Smooth muscle cell (in vitro differentiated cells): Measurements from ENCODE around the gene SANBR. TPM values are rescaled to one million over a fixed set of nuclear protein-coding genes. Genes with fewer than 3 reads are reported as not detected.

Experiments used
- DNase-seq: peaks from one replicate; lab custom pipeline; 2025; ENCODE audit not compliant: unreplicated experiment; lab: John Stamatoyannopoulos, UW
- H2AFZ ChIP-seq: fragments of 200-600 bp; sonication (generic); 2 replicates; pipeline ENCODE4 v1.6.0; 2016; ENCODE audit warnings: antibody characterized with exemption, low read depth, mild to moderate bottlenecking
- H3F3A ChIP-seq: fragments of 200-600 bp; sonication (generic); 2 replicates; pipeline ENCODE4 v1.6.0; 2017; ENCODE audit warnings: antibody characterized with exemption, low read depth
- H3K27ac ChIP-seq: fragments of 200-600 bp; sonication (generic); 2 replicates; pipeline ENCODE4 v1.5.1; 2016; ENCODE audit warnings: low read depth, mild to moderate bottlenecking
- H3K27me3 ChIP-seq: fragments of 200-600 bp; sonication (generic); 2 replicates; pipeline ENCODE4 v1.6.1; 2016; ENCODE audit warnings: low read depth, mild to moderate bottlenecking
- H3K36me3 ChIP-seq: fragments of 200-600 bp; sonication (generic); 2 replicates; pipeline ENCODE4 v1.5.1; 2016; ENCODE audit warnings: low read depth
- H3K4me1 ChIP-seq: fragments of 200-600 bp; sonication (generic); 2 replicates; pipeline ENCODE4 v1.5.1; 2016; ENCODE audit warnings: low read depth
- H3K4me2 ChIP-seq: fragments of 200-600 bp; sonication (generic); 2 replicates; pipeline ENCODE4 v1.6.0; 2016; ENCODE audit warnings: mild to moderate bottlenecking
- H3K4me3 ChIP-seq: fragments of 200-600 bp; sonication (generic); 2 replicates; pipeline ENCODE4 v1.5.1; 2016; ENCODE audit warnings: mild to moderate bottlenecking
- H3K79me2 ChIP-seq: fragments of 200-600 bp; sonication (generic); 2 replicates; pipeline ENCODE4 v1.6.0; 2016; ENCODE audit warnings: low read depth, mild to moderate bottlenecking
- H3K9ac ChIP-seq: fragments of 200-600 bp; sonication (generic); 2 replicates; pipeline ENCODE4 v1.6.0; 2016; ENCODE audit warnings: low read depth
- H3K9me3 ChIP-seq: fragments of 200-600 bp; sonication (generic); replicated peaks from 2 replicates; pipeline ENCODE4 v1.5.1; 2016; ENCODE audit warnings: low read depth
- H4K20me1 ChIP-seq: fragments of 200-600 bp; sonication (generic); 2 replicates; pipeline ENCODE4 v1.6.0; 2016; ENCODE audit warnings: low read depth
- WGBS: methylation state at CpG from one replicate; pipeline ENCODE4 v1.1.7; 2016; ENCODE audit warnings: low lambda C conversion rate; 5-methylcytosine and 5-hydroxymethylcytosine counted together
- polyA plus RNA-seq: library from polyadenylated mRNA; unstranded; fragments of >200 nt; fragmentation: Nextera tagmentation; extraction: Ambion mirVana; gene quantifications from 2 replicates; pipeline ENCODE4 v1.2.1, GENCODE V29; 2016
- total RNA-seq: library from RNA; depleted of rRNA; stranded (reverse); fragments of >200 nt; gene quantifications from 2 replicates; pipeline ENCODE4 v1.2.3, GENCODE V29; 2014
- TF ChIP-seq, protein P1 (sequence below): fragments of 200-600 bp; sonication (generic); IDR thresholded peaks from 2 replicates; pipeline ENCODE4 v1.5.1; 2017; ENCODE audit warnings: borderline replicate concordance, mild to moderate bottlenecking, antibody characterized with exemption; ENCODE audit not compliant: insufficient read depth, poor library complexity, severe bottlenecking

SANBR gene
- total and polyA plus RNA-seq, 2 experiments from 2014 or later: 6.1 to 26.0 TPM

DNA sequence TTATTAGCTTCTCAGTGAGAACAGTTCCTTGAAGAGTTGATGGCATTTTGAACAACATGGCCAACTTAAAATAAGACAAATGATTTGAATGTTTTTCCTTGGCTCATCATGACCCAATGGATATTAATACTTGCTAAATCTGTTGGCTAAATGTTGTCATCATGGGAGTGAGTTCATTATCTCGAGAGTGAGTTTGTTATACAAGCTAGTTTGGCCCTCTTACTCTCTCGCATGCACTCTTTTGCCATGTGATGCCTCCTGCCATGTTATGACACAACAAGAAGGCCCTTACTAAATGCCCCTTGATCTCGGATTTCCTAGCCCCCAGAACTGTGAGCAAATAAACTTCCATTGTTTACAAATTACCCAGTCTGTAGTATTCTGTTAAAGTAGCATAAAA, 22.9 kb upstream of the SANBR start:
- Histone ChIP-seq H3K27me3 (no peaks in the 10 kb centered on the region), H2AFZ (no peak overlapping the region), H3K4me3 (no peak overlapping the region), H3K4me2 (no peak overlapping the region), H3K36me3 (no peaks in the 10 kb centered on the region), H3K9ac (no peak overlapping the region), H3K27ac (no peak overlapping the region), H3K4me1 (no peaks in the 10 kb centered on the region), H3F3A (no peaks in the 10 kb centered on the region), H3K9me3 (no peaks in the 10 kb centered on the region), H3K79me2 (no peaks in the 10 kb centered on the region), H4K20me1 (peaks cover 11% of the 10 kb centered on the region)
- TF ChIP-seq, protein P1, sequence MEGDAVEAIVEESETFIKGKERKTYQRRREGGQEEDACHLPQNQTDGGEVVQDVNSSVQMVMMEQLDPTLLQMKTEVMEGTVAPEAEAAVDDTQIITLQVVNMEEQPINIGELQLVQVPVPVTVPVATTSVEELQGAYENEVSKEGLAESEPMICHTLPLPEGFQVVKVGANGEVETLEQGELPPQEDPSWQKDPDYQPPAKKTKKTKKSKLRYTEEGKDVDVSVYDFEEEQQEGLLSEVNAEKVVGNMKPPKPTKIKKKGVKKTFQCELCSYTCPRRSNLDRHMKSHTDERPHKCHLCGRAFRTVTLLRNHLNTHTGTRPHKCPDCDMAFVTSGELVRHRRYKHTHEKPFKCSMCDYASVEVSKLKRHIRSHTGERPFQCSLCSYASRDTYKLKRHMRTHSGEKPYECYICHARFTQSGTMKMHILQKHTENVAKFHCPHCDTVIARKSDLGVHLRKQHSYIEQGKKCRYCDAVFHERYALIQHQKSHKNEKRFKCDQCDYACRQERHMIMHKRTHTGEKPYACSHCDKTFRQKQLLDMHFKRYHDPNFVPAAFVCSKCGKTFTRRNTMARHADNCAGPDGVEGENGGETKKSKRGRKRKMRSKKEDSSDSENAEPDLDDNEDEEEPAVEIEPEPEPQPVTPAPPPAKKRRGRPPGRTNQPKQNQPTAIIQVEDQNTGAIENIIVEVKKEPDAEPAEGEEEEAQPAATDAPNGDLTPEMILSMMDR: no peak
- DNase-seq: no peak
- WGBS: 92% methylated on average over 3 of the region's 3 CpGs

DNA sequence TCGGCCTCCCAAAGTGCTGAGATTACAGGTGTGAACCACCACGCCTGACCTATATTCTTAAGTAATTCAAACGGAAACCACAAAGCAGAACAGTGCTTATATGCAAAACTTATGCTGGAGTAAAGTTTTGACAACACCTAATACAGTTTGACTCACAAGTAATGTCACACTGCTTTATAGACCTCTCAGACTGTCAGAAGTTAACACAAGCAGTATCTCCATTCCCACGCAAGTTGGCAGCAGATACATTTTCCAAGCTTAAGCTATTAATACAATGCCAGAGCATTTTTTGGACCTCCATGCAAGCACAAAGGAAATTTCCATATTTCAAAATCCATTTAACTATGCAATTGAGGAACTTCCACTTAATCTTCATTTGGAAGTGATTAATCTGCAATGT, 21.0 kb upstream of the SANBR start:
- H3K4me1 ChIP-seq: no peaks in the 10 kb centered on the region
- H3K9me3 ChIP-seq: no peaks in the 10 kb centered on the region
- no peaks in the 10 kb centered on the region for H3K27me3 ChIP-seq
- peaks cover 11% of the 10 kb centered on the region for H4K20me1 ChIP-seq
- 93% methylated on average over 4 of the region's 4 CpGs for WGBS
- peaks cover 12% of the 10 kb centered on the region for H3K36me3 ChIP-seq
- H3F3A ChIP-seq: no peaks in the 10 kb centered on the region
- DNase-seq: no peak
- no peak overlapping the region for H3K9ac ChIP-seq
- no peak overlapping the region for H3K27ac ChIP-seq
- TF ChIP-seq, protein P1: no peak
- no peak overlapping the region for H2AFZ ChIP-seq
- no peak overlapping the region for H3K4me3 ChIP-seq
- H3K79me2 ChIP-seq: no peaks in the 10 kb centered on the region
- no peak overlapping the region for H3K4me2 ChIP-seq

DNA sequence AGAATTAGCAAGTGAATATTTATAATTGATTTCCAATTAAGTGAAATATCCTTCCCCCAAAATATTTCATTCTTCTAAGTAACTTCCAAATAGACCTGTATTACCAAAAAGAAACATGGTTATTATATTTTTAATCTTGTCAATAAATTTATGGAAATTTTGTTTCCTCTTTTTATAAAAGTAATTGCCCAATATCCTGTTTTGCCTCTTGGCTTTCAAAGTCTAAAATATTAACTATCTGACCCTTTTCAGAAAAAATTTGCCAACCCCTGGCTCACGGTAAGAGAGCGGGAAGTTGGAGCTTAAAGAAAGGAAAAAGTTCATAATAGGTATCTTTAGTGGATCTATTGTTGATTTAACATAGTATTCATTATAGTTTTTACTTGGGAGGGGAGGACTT, 20.4 kb upstream of the SANBR start:
- no peaks in the 10 kb centered on the region for H3K27me3 ChIP-seq
- no peak overlapping the region for H3K9ac ChIP-seq
- H3K4me3 ChIP-seq: no peak overlapping the region
- DNase-seq: no peak
- no peaks in the 10 kb centered on the region for H3K4me1 ChIP-seq
- H3K79me2 ChIP-seq: no peaks in the 10 kb centered on the region
- H3K9me3 ChIP-seq: no peaks in the 10 kb centered on the region
- peaks cover 11% of the 10 kb centered on the region for H4K20me1 ChIP-seq
- TF ChIP-seq, protein P1: no peak
- H3K27ac ChIP-seq: no peak overlapping the region
- H2AFZ ChIP-seq: no peak overlapping the region
- H3F3A ChIP-seq: no peaks in the 10 kb centered on the region
- peaks cover 12% of the 10 kb centered on the region for H3K36me3 ChIP-seq
- H3K4me2 ChIP-seq: no peak overlapping the region
- WGBS: 93% methylated on average over 2 of the region's 2 CpGs

DNA sequence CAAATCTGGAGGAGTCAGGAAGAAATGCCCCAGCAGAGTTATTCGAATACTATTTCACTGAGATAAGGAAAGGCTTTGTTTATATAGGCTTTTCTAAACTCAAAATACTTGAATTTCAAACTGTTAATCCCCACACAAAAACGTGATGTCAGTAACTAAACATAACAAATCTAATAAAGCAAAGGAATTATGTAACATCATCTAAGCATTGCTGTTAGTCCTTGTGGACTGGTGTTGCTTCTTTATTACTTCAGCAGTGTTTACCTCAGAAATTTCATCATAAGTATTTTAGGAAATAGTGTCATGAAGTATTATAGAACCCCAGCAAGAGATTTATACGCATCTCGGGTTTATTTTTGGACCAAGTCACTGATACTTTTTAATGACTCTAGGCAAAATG, 19.7 kb upstream of the SANBR start:
- Histone ChIP-seq H3K9me3 (no peaks in the 10 kb centered on the region), H3K79me2 (no peaks in the 10 kb centered on the region), H3K4me1 (no peaks in the 10 kb centered on the region), H3K4me3 (no peak overlapping the region), H3K4me2 (no peak overlapping the region), H4K20me1 (peaks cover 11% of the 10 kb centered on the region), H3K27me3 (no peaks in the 10 kb centered on the region), H3F3A (no peaks in the 10 kb centered on the region), H3K36me3 (peaks cover 12% of the 10 kb centered on the region), H3K9ac (no peak overlapping the region), H3K27ac (no peak overlapping the region), H2AFZ (no peak overlapping the region)
- 79% methylated on average over 4 of the region's 4 CpGs for WGBS
- no peak for DNase-seq
- TF ChIP-seq, protein P1: no peak
